KMS-11 (cell line): ENCODE results near the gene CRYBG1.

ENCODE experiments used
- H2AFZ ChIP-seq: fragments of 200-600 bp; sonication (generic); 2 replicates; pipeline ENCODE4 v1.6.1; 2016; ENCODE audit warnings: antibody characterized with exemption, mixed run types, low read depth
- H3K27ac ChIP-seq: fragments of 200-600 bp; sonication (generic); 2 replicates; pipeline ENCODE4 v1.6.1; 2016; ENCODE audit warnings: mild to moderate bottlenecking, mixed run types
- H3K27me3 ChIP-seq: fragments of 200-600 bp; sonication (generic); 2 replicates; pipeline ENCODE4 v1.6.1; 2017; ENCODE audit warnings: mild to moderate bottlenecking, low read depth, mixed run types, moderate library complexity; ENCODE audit not compliant: insufficient read depth
- H3K36me3 ChIP-seq: fragments of 200-600 bp; sonication (generic); 2 replicates; pipeline ENCODE4 v1.6.1; 2017; ENCODE audit warnings: mild to moderate bottlenecking, mixed run types; ENCODE audit not compliant: insufficient read depth
- H3K4me1 ChIP-seq: fragments of 200-600 bp; sonication (generic); 2 replicates; pipeline ENCODE4 v1.6.1; 2016; ENCODE audit warnings: mild to moderate bottlenecking, low read depth, mixed run types; ENCODE audit not compliant: poor library complexity, severe bottlenecking
- H3K4me2 ChIP-seq: fragments of 200-600 bp; sonication (generic); 2 replicates; pipeline ENCODE4 v1.7.0; 2016; ENCODE audit warnings: mild to moderate bottlenecking, mixed run types
- H3K4me3 ChIP-seq: fragments of 200-600 bp; sonication (generic); IDR thresholded peaks from 2 replicates; pipeline ENCODE4 v1.6.1; 2017; ENCODE audit warnings: low read depth, low read length, mixed read lengths; ENCODE audit not compliant: insufficient read depth
- H3K79me2 ChIP-seq: fragments of 200-600 bp; sonication (generic); 2 replicates; pipeline ENCODE4 v1.6.1; 2016; ENCODE audit warnings: low read depth, mixed run types; ENCODE audit not compliant: insufficient read depth
- H3K9ac ChIP-seq: fragments of 200-600 bp; sonication (generic); 2 replicates; pipeline ENCODE4 v1.6.1; 2016; ENCODE audit warnings: mild to moderate bottlenecking, mixed run types
- H4K20me1 ChIP-seq: fragments of 200-600 bp; sonication (generic); 2 replicates; pipeline ENCODE4 v1.6.1; 2016; ENCODE audit warnings: mild to moderate bottlenecking, mixed run types; ENCODE audit not compliant: insufficient read depth
- TF ChIP-seq, protein P1 (sequence below): fragments of 200-600 bp; sonication (generic); conservative IDR thresholded peaks from 2 replicates; pipeline ENCODE4 v1.6.1; 2017; ENCODE audit warnings: low read depth, mild to moderate bottlenecking, antibody characterized with exemption, low read length, moderate library complexity, mixed read lengths

The CRYBG1 gene, protein sequence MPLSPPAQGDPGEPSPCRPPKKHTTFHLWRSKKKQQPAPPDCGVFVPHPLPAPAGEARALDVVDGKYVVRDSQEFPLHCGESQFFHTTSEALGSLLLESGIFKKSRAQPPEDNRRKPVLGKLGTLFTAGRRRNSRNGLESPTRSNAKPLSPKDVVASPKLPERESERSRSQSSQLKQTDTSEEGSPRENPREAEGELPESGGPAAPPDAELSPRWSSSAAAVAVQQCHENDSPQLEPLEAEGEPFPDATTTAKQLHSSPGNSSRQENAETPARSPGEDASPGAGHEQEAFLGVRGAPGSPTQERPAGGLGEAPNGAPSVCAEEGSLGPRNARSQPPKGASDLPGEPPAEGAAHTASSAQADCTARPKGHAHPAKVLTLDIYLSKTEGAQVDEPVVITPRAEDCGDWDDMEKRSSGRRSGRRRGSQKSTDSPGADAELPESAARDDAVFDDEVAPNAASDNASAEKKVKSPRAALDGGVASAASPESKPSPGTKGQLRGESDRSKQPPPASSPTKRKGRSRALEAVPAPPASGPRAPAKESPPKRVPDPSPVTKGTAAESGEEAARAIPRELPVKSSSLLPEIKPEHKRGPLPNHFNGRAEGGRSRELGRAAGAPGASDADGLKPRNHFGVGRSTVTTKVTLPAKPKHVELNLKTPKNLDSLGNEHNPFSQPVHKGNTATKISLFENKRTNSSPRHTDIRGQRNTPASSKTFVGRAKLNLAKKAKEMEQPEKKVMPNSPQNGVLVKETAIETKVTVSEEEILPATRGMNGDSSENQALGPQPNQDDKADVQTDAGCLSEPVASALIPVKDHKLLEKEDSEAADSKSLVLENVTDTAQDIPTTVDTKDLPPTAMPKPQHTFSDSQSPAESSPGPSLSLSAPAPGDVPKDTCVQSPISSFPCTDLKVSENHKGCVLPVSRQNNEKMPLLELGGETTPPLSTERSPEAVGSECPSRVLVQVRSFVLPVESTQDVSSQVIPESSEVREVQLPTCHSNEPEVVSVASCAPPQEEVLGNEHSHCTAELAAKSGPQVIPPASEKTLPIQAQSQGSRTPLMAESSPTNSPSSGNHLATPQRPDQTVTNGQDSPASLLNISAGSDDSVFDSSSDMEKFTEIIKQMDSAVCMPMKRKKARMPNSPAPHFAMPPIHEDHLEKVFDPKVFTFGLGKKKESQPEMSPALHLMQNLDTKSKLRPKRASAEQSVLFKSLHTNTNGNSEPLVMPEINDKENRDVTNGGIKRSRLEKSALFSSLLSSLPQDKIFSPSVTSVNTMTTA (N-terminal part only)

DNA sequence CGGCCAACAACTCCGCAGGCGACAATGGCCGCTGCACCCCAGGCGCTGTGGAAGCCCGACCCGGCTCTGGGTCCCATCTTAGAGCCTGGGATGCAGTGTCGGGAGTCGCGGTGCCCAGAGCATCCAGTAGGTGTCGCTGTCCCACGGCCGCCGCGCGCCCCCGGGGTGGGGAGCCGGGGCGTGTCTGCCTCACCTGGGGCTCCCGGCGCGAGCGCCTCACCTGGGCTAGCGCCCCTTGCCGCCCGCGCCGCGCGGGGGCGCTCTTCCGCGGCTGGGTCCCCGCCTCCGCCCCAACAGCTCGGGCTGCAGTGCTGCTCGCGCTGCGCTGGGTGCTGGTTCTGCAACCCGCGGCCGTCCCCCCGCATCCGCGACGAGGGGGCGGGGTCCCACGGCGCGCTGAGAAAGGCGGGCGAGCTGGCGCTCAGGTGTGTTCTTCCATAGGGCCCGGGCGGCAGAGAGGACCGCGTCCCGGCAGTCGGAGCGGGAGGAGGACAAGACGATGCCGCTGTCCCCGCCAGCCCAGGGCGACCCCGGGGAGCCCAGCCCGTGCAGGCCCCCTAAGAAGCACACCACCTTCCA lies at the start of gene CRYBG1:
Gene CRYBG1, plus strand, starts transcription at position 308 of the 579 bp plus-strand sequence. Its CDS starts 192 bp downstream, at position 500.
- peak within 1 kb of the TSS; percentile 75 for H2AFZ ChIP-seq
- H3K4me2 ChIP-seq: peak within 1 kb of the TSS; percentile 51
- H3K27ac ChIP-seq: no peak within 1 kb of the TSS
- no peaks in the 10 kb centered on the region for H3K27me3 ChIP-seq
- no peaks in the 10 kb centered on the region for H3K79me2 ChIP-seq
- H3K4me1 ChIP-seq: no peaks in the 10 kb centered on the region
- H3K36me3 ChIP-seq: no peaks in the 10 kb centered on the region
- TF ChIP-seq, protein P1, sequence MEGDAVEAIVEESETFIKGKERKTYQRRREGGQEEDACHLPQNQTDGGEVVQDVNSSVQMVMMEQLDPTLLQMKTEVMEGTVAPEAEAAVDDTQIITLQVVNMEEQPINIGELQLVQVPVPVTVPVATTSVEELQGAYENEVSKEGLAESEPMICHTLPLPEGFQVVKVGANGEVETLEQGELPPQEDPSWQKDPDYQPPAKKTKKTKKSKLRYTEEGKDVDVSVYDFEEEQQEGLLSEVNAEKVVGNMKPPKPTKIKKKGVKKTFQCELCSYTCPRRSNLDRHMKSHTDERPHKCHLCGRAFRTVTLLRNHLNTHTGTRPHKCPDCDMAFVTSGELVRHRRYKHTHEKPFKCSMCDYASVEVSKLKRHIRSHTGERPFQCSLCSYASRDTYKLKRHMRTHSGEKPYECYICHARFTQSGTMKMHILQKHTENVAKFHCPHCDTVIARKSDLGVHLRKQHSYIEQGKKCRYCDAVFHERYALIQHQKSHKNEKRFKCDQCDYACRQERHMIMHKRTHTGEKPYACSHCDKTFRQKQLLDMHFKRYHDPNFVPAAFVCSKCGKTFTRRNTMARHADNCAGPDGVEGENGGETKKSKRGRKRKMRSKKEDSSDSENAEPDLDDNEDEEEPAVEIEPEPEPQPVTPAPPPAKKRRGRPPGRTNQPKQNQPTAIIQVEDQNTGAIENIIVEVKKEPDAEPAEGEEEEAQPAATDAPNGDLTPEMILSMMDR: peak; percentile 67
- H3K4me3 ChIP-seq: no peak within 1 kb of the TSS
- no peaks in the 10 kb centered on the region for H4K20me1 ChIP-seq
- no peak within 1 kb of the TSS for H3K9ac ChIP-seq

DNA sequence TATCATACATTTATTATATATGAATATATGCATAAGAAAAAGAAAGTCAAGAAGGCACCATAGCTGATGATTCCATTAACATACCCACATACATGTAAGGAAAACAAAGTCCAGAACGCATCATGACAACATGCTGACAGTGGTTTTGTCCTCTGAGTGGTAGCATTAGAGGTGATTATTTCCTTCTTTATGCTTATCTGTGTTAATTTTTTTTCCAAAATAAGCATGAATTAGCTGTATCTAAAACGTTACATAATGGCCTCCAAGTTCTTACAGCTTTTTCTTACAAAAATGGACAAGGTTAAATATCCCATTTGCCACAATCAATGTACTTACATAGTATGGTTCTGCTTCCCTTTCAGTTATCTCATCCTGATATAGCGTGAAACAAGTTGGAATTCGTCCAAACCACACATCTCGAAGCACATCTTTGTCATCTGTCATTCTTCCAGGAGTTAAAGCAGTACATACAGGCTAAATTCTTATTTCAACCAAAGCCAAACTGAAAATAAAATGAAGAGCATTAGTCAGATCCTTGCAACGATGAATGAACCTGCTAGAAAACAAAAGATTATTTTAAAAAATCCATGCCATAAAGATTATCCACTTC lies 44.6 kb upstream of the CRYBG1 start:
- Histone ChIP-seq H3K27ac (no peak overlapping the region), H3K4me2 (no peak overlapping the region), H3K4me1 (peaks cover 4% of the 10 kb centered on the region), H3K36me3 (no peaks in the 10 kb centered on the region), H3K27me3 (no peaks in the 10 kb centered on the region), H3K9ac (no peak overlapping the region), H3K4me3 (no peak overlapping the region), H2AFZ (no peak overlapping the region), H4K20me1 (no peaks in the 10 kb centered on the region), H3K79me2 (peaks cover 36% of the 10 kb centered on the region)
- TF ChIP-seq, protein P1: no peak

DNA sequence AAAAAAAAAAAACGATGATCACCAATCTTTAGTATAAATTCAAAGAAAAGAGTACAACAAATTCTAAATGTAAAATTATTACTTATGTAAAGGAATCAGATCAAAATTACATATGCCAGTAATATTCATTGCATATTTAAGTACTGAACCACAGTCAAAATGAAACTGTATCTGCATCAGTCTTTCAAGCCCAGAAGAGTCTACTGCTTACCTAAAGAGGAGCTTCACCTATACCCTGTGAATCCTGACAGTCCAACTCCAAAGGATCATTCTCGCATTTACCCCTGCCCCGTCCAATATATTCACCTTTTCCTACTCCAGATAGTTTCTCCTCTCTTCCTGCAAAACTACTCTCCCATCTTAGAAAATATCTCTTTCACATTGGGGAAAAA lies 44.1 kb upstream of the CRYBG1 start:
- Histone ChIP-seq H2AFZ (no peak overlapping the region), H3K4me1 (peaks cover 4% of the 10 kb centered on the region), H3K9ac (no peak overlapping the region), H3K36me3 (no peaks in the 10 kb centered on the region), H3K4me3 (no peak overlapping the region), H3K27me3 (no peaks in the 10 kb centered on the region), H3K27ac (no peak overlapping the region), H3K4me2 (no peak overlapping the region), H3K79me2 (peaks cover 36% of the 10 kb centered on the region), H4K20me1 (no peaks in the 10 kb centered on the region)
- TF ChIP-seq, protein P1: no peak

DNA sequence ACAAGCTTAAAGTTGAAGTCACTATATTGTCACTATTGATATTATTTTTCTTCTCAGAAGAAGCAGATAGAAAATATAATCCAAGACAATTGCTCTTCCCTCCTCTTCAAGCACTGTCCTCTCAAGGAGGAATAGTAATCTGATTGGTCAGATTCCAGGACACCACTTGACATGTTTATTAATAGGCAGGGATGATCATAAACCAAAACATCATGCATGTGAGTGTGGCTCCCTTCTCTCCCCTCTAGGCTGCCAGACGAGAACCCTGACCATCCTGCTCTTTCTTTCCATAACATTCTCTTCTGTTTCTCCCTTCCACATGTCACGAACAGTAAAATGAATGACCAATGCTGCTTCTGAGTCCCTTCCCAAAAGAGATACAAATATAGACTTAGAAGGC lies 42.5 kb upstream of the CRYBG1 start:
- no peak overlapping the region for H3K27ac ChIP-seq
- H3K27me3 ChIP-seq: no peaks in the 10 kb centered on the region
- TF ChIP-seq, protein P1: no peak
- H3K4me2 ChIP-seq: no peak overlapping the region
- H2AFZ ChIP-seq: no peak overlapping the region
- H3K4me1 ChIP-seq: no peaks in the 10 kb centered on the region
- H3K79me2 ChIP-seq: peaks cover 53% of the 10 kb centered on the region
- no peaks in the 10 kb centered on the region for H4K20me1 ChIP-seq
- no peak overlapping the region for H3K4me3 ChIP-seq
- H3K9ac ChIP-seq: no peak overlapping the region
- no peaks in the 10 kb centered on the region for H3K36me3 ChIP-seq
